IMR-90 (cell line): Measurements from ENCODE around the gene RBP4. TPM values are rescaled to one million over a fixed set of nuclear protein-coding genes. Genes with fewer than 3 reads are reported as not detected.

Source experiments
- ATAC-seq: fragments of 200-7000 bp; cut with Tn5 transposase; 2 replicates; pipeline ENCODE4 v1.9.1; 2020; ENCODE audit warnings: low read depth, mild to moderate bottlenecking, moderate library complexity
- BruUV-seq: library from RNA; stranded (reverse); fragments of 400-500 nt; replicated peaks from 2 replicates; lab custom pipeline; 2021; lab: Mats Ljungman, UMichigan
- CTCF ChIA-PET: fragments of 300-600 bp; formaldehyde crosslinking; extraction: SDS; loops from one replicate; lab custom pipeline; 2021; ENCODE audit warnings: antibody characterized with exemption; lab: Yijun Ruan, JAX
- POLR2A ChIA-PET: fragments of 300-600 bp; sonication (Branson Sonifier 250); formaldehyde crosslinking; loops from one replicate; lab custom pipeline; 2022; ENCODE audit warnings: antibody characterized with exemption; ENCODE audit not compliant: unreplicated experiment; lab: Charles Lee
- DNase-seq: peaks from one replicate; pipeline ENCODE4 v3.0.0; 2013
- H2AFZ ChIP-seq: replicated peaks from 2 replicates; pipeline ENCODE3; 2013; ENCODE audit warnings: low read length, mild to moderate bottlenecking; ENCODE audit not compliant: poor library complexity
- H2AK5ac ChIP-seq: 2 replicates; pipeline ENCODE4 v1.6.1; 2013; ENCODE audit warnings: low read depth, low read length, inconsistent platforms
- H2AK9ac ChIP-seq: replicated peaks from 2 replicates; pipeline ENCODE3; 2013; ENCODE audit warnings: mild to moderate bottlenecking, low read depth, low read length, moderate library complexity; ENCODE audit not compliant: poor library complexity
- H2BK120ac ChIP-seq: 2 replicates; pipeline ENCODE4 v1.6.1; 2013; ENCODE audit warnings: low read depth, low read length, inconsistent platforms
- H2BK15ac ChIP-seq: 3 replicates; pipeline ENCODE4 v1.6.1; 2013; ENCODE audit warnings: low read depth, low read length, inconsistent platforms
- H2BK20ac ChIP-seq: 2 replicates; pipeline ENCODE4 v1.6.1; 2013; ENCODE audit warnings: low read depth, mild to moderate bottlenecking, inconsistent platforms, low read length, moderate library complexity
- H2BK5ac ChIP-seq: 2 replicates; pipeline ENCODE4 v1.6.1; 2013; ENCODE audit warnings: mild to moderate bottlenecking, low read depth, low read length, inconsistent platforms; ENCODE audit not compliant: poor library complexity, severe bottlenecking
- H3K14ac ChIP-seq: replicated peaks from 2 replicates; pipeline ENCODE4 v1.6.1; 2013; ENCODE audit warnings: low read depth, low read length, inconsistent platforms
- H3K18ac ChIP-seq: 2 replicates; pipeline ENCODE4 v1.6.1; 2013; ENCODE audit warnings: low read depth, low read length, control low read depth
- H3K23ac ChIP-seq: 2 replicates; pipeline ENCODE4 v1.6.1; 2013; ENCODE audit warnings: low read depth, low read length, inconsistent platforms
- H3K27ac ChIP-seq: 2 replicates; pipeline ENCODE4 v1.5.1; 2013; ENCODE audit warnings: mild to moderate bottlenecking, control low read depth, low read length; ENCODE audit not compliant: insufficient read depth
- H3K27me3 ChIP-seq: 2 replicates; pipeline ENCODE4 v1.6.1; 2013; ENCODE audit warnings: low read length; ENCODE audit not compliant: control insufficient read depth, insufficient read depth
- H3K36me3 ChIP-seq: 2 replicates; pipeline ENCODE4 v1.6.1; 2013; ENCODE audit warnings: low read length, mixed read lengths; ENCODE audit not compliant: control insufficient read depth, insufficient read depth
- H3K4ac ChIP-seq: 2 replicates; pipeline ENCODE4 v1.6.1; 2013; ENCODE audit warnings: low read depth, low read length, inconsistent platforms
- H3K4me1 ChIP-seq: 2 replicates; pipeline ENCODE4 v1.6.1; 2013; ENCODE audit warnings: low read length, mixed read lengths; ENCODE audit not compliant: control insufficient read depth, insufficient read depth
- H3K4me2 ChIP-seq: 2 replicates; pipeline ENCODE4 v1.6.1; 2013; ENCODE audit warnings: low read depth, mild to moderate bottlenecking, control low read depth, low read length, moderate library complexity
- H3K4me3 ChIP-seq: 2 replicates; pipeline ENCODE4 v1.5.1; 2013; ENCODE audit warnings: low read depth, mild to moderate bottlenecking, control low read depth, low read length, moderate library complexity; ENCODE audit not compliant: insufficient read depth
- H3K56ac ChIP-seq: 2 replicates; pipeline ENCODE4 v1.6.1; 2013; ENCODE audit warnings: low read length, inconsistent platforms; ENCODE audit not compliant: insufficient read depth; ENCODE audit errors: extremely low read depth
- H3K79me1 ChIP-seq, 2 experiments: 2 replicates each; pipeline ENCODE4 v1.6.1; 2013; ENCODE audit warnings: low read length in 2 of 2, inconsistent platforms in 1 of 2, low read depth in 1 of 2
- H3K9ac ChIP-seq: 2 replicates; pipeline ENCODE4 v1.6.1; 2013; ENCODE audit warnings: low read depth, low read length, control low read depth
- H3K9me1 ChIP-seq: 2 replicates; pipeline ENCODE4 v1.6.1; 2013; ENCODE audit warnings: low read length, inconsistent platforms; ENCODE audit not compliant: insufficient read depth
- H3K9me3 ChIP-seq: 2 replicates; pipeline ENCODE4 v1.6.1; 2013; ENCODE audit warnings: low read length; ENCODE audit not compliant: control insufficient read depth, insufficient read depth
- H4K20me1 ChIP-seq: 2 replicates; pipeline ENCODE4 v1.6.1; 2013; ENCODE audit warnings: low read length, inconsistent platforms; ENCODE audit not compliant: insufficient read depth
- H4K5ac ChIP-seq: 2 replicates; pipeline ENCODE4 v1.6.1; 2013; ENCODE audit warnings: mild to moderate bottlenecking, low read depth, low read length, control low read depth
- H4K8ac ChIP-seq, 2 experiments: 2 replicates each; pipeline ENCODE4 v1.6.1; 2013; ENCODE audit warnings: low read depth in 2 of 2, low read length in 2 of 2, control low read depth in 1 of 2, inconsistent platforms in 1 of 2
- H4K91ac ChIP-seq: 2 replicates; pipeline ENCODE4 v1.6.1; 2013; ENCODE audit warnings: low read depth, low read length, inconsistent platforms; ENCODE audit not compliant: insufficient read depth
- BHLHE40 ChIP-seq: fragments of 150-350 bp; IDR thresholded peaks from 2 replicates; pipeline ENCODE4 v1.6.1; 2016; ENCODE audit warnings: mild to moderate bottlenecking, low read depth, low read length
- CEBPB ChIP-seq: IDR thresholded peaks from 2 replicates; pipeline ENCODE4 v1.6.1; 2012; ENCODE audit warnings: low read depth, low read length, improper control_type of control experiment
- CHD1 ChIP-seq: IDR thresholded peaks from 2 replicates; pipeline ENCODE4 v1.6.1; 2012; ENCODE audit warnings: low read depth, low read length, improper control_type of control experiment
- ELK1 ChIP-seq: fragments of 150-350 bp; IDR thresholded peaks from 2 replicates; pipeline ENCODE4 v1.6.1; 2016; ENCODE audit warnings: low read depth, mild to moderate bottlenecking, low read length, moderate library complexity, borderline replicate concordance
- FOS ChIP-seq: fragments of 150-350 bp; IDR thresholded peaks from 2 replicates; pipeline ENCODE4 v1.6.1; 2016; ENCODE audit warnings: low read depth, low read length
- MAFK ChIP-seq: IDR thresholded peaks from 2 replicates; pipeline ENCODE4 v1.6.1; 2012; ENCODE audit warnings: low read depth, low read length, improper control_type of control experiment
- MAZ ChIP-seq: IDR thresholded peaks from 2 replicates; pipeline ENCODE4 v1.6.1; 2012; ENCODE audit warnings: low read depth, mild to moderate bottlenecking, low read length, improper control_type of control experiment, moderate library complexity, borderline replicate concordance
- MXI1 ChIP-seq: IDR thresholded peaks from 2 replicates; pipeline ENCODE4 v1.6.1; 2012; ENCODE audit warnings: low read depth, mild to moderate bottlenecking, low read length, moderate library complexity, borderline replicate concordance
- POLR2A ChIP-seq: IDR thresholded peaks from 2 replicates; pipeline ENCODE4 v1.6.1; 2012; ENCODE audit warnings: mild to moderate bottlenecking, low read depth, low read length
- RAD21 ChIP-seq: IDR thresholded peaks from 2 replicates; pipeline ENCODE4 v1.6.1; 2012; ENCODE audit warnings: low read length, improper control_type of control experiment
- RCOR1 ChIP-seq: IDR thresholded peaks from 2 replicates; pipeline ENCODE4 v1.6.1; 2012; ENCODE audit warnings: mild to moderate bottlenecking, low read length, improper control_type of control experiment; ENCODE audit not compliant: insufficient replicate concordance
- RFX5 ChIP-seq: IDR thresholded peaks from 2 replicates; pipeline ENCODE4 v1.8.0; 2012; ENCODE audit warnings: low read depth, mild to moderate bottlenecking, low read length, moderate library complexity
- SMC3 ChIP-seq: fragments of 150-350 bp; IDR thresholded peaks from 2 replicates; pipeline ENCODE4 v1.6.1; 2016; ENCODE audit warnings: low read depth, mild to moderate bottlenecking, antibody characterized with exemption, low read length, moderate library complexity
- WGBS, 2 experiments: methylation state at CpG; one replicate each; pipeline versions ENCODE4 v1.1.5 to v1.1.7; 2013; ENCODE audit warnings: missing lambda C conversion rate in 2 of 2; ENCODE audit not compliant: insufficient read length in 1 of 2; ENCODE audit errors: extremely low coverage in 2 of 2; 5-methylcytosine and 5-hydroxymethylcytosine counted together
- dilution Hi-C: fragments of 300-500 bp; cut with HindIII; formaldehyde crosslinking; loops from one replicate; pipeline ENCODE4 v1.14.3; 2018; ENCODE audit warnings: low sequenced_read_pairs; ENCODE audit not compliant: unreplicated experiment
- in situ Hi-C: fragments of 300-500 bp; cut with MboI; formaldehyde crosslinking; loops from 3 replicates; pipeline ENCODE4 v1.14.3; 2019; ENCODE audit warnings: low sequenced_read_pairs, inconsistent platforms, mixed read lengths
- intact Hi-C: fragments of 100-400 bp; cut with micrococcal nuclease; formaldehyde crosslinking; loops from 2 replicates; pipeline ENCODE4 v1.10.0; 2022
- polyA plus RNA-seq, 3 experiments: library from polyadenylated mRNA; depleted of rRNA; stranded (reverse); fragments of >200 nt; gene quantifications; 2 replicates each; pipeline ENCODE4 v1.2.3, GENCODE V29; 2012; ENCODE audit warnings: low replicate concordance in 1 of 3
- total RNA-seq: library from RNA; depleted of rRNA; stranded (reverse); fragments of >200 nt; gene quantifications from 2 replicates; pipeline ENCODE4 v1.2.3, GENCODE V29; 2012

Gene RBP4
- total and polyA plus RNA-seq, 2 of the 4 experiments (the other 2 are of a cell fraction): not detected

GRCh38 chr10:93573051-93573909 is 27.8 kb downstream of the RBP4 start:
- ATAC-seq (no peak), DNase-seq (no peak)
- no peaks in the 10 kb centered on the region for H3K36me3 ChIP-seq
- intact Hi-C loops (no loop called here), in situ Hi-C loops (no loop called here), dilution Hi-C loops (no loop called here)
- ChIA-PET POLR2A (no interaction called here), CTCF (interaction anchor here (0.6 kb wide), 1 partner anchor 31 kb away, joined by 3 read pairs; no protein-coding TSS in a partner anchor)
- H3K4ac ChIP-seq: no peak overlapping the region
- H3K4me3 ChIP-seq: no peak overlapping the region
- H2BK15ac ChIP-seq: no peak overlapping the region
- no peak overlapping the region for H4K5ac ChIP-seq
- no CpG with 5 or more reads among the region's 10 CpGs for WGBS, 2 experiments
- H3K27ac ChIP-seq: no peak overlapping the region
- H4K91ac ChIP-seq: no peak overlapping the region
- no peak overlapping the region for H2AK5ac ChIP-seq
- H4K8ac ChIP-seq: no peak overlapping the region
- H3K9me3 ChIP-seq: no peaks in the 10 kb centered on the region
- no peak for TF ChIP-seq BHLHE40
- TF ChIP-seq POLR2A: no peak
- no peak for TF ChIP-seq RAD21
- TF ChIP-seq MAFK: no peak
- no peak for TF ChIP-seq SMC3
- no peak for TF ChIP-seq FOS
- TF ChIP-seq RFX5: no peak
- TF ChIP-seq CEBPB: no peak
- TF ChIP-seq RCOR1: no peak
- TF ChIP-seq MXI1: no peak
- TF ChIP-seq CHD1: no peak
- TF ChIP-seq MAZ: no peak
- no peak for TF ChIP-seq ELK1
- no TSS peak for BruUV-seq
- H4K20me1 ChIP-seq: no peaks in the 10 kb centered on the region
- H2AK9ac ChIP-seq: no peak overlapping the region
- H3K27me3 ChIP-seq: peaks cover 59% of the 10 kb centered on the region
- H3K79me1 ChIP-seq: no peaks in the 10 kb centered on the region
- no peak overlapping the region for H2BK20ac ChIP-seq
- no peak overlapping the region for H2BK120ac ChIP-seq
- H3K23ac ChIP-seq: no peak overlapping the region
- no peak overlapping the region for H3K14ac ChIP-seq
- H2BK5ac ChIP-seq: no peak overlapping the region
- H3K56ac ChIP-seq: no peak overlapping the region
- no peak overlapping the region for H3K18ac ChIP-seq
- no peaks in the 10 kb centered on the region for H3K4me1 ChIP-seq
- no peak overlapping the region for H3K9ac ChIP-seq
- H3K9me1 ChIP-seq: no peaks in the 10 kb centered on the region
- H3K4me2 ChIP-seq: no peak overlapping the region
- no peak overlapping the region for H2AFZ ChIP-seq
